Measurements from ENCODE around the gene DPCD.

DNA sequence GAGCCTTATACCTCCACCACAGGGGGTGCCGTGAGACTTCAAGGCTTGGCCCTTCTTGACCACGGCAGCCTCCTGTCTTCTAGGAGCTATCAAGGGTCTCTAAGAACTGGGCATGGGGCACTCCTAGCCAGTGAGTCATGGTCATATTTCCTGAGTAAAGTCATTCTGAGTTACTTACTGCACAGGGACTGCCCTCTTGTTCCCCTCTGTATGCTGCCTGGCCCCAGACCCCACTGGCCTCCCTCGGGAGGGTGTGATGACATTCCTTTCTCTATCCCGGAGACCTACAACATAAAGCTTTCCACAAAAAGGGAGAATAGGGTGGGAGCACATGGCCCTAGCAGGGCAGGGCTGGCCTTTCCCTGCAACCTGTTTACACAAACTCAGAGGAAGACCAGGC is 21.4 kb downstream of the DPCD start:
- TF ChIP-seq, protein P1, sequence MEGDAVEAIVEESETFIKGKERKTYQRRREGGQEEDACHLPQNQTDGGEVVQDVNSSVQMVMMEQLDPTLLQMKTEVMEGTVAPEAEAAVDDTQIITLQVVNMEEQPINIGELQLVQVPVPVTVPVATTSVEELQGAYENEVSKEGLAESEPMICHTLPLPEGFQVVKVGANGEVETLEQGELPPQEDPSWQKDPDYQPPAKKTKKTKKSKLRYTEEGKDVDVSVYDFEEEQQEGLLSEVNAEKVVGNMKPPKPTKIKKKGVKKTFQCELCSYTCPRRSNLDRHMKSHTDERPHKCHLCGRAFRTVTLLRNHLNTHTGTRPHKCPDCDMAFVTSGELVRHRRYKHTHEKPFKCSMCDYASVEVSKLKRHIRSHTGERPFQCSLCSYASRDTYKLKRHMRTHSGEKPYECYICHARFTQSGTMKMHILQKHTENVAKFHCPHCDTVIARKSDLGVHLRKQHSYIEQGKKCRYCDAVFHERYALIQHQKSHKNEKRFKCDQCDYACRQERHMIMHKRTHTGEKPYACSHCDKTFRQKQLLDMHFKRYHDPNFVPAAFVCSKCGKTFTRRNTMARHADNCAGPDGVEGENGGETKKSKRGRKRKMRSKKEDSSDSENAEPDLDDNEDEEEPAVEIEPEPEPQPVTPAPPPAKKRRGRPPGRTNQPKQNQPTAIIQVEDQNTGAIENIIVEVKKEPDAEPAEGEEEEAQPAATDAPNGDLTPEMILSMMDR (IDR thresholded peaks at IDR 0.05; ENCODE audit: low read length): no peak
- TF ChIP-seq EZH2 (IDR thresholded peaks at IDR 0.05; ENCODE audit: borderline replicate concordance, low read length): no peak

Data from OCI-LY1 (cell line).